RWPE2 (cell line): ENCODE measurements around the gene EHBP1.

Source experiments
- ATAC-seq: fragments of 200-7000 bp; cut with Tn5 transposase; 3 replicates; pipeline ENCODE4 v1.9.1; 2021; ENCODE audit warnings: low read depth
- DNase-seq: peaks from one replicate; pipeline ENCODE4 v3.0.0-alpha.2; 2020; ENCODE audit warnings: low spot score
- H3K27ac ChIP-seq: fragments of 450-650 bp; 2 replicates; pipeline ENCODE4 v1.5.1; 2017; ENCODE audit warnings: mild to moderate bottlenecking; ENCODE audit not compliant: poor library complexity, severe bottlenecking
- H3K27me3 ChIP-seq: fragments of 250-450 bp; sonication (Bioruptor Pico); 2 replicates; pipeline ENCODE4 v1.5.1; 2021; ENCODE audit warnings: mild to moderate bottlenecking, moderate library complexity; ENCODE audit not compliant: insufficient read depth, poor library complexity, severe bottlenecking
- H3K36me3 ChIP-seq: fragments of 250-450 bp; sonication (Bioruptor Pico); 2 replicates; pipeline ENCODE4 v1.5.1; 2020; ENCODE audit warnings: low read depth, mild to moderate bottlenecking, moderate library complexity
- H3K4me1 ChIP-seq: fragments of 250-450 bp; sonication (Bioruptor Pico); 2 replicates; pipeline ENCODE4 v1.5.1; 2021; ENCODE audit warnings: mild to moderate bottlenecking, moderate library complexity; ENCODE audit not compliant: insufficient read depth, poor library complexity, severe bottlenecking
- H3K4me3 ChIP-seq: fragments of 250-450 bp; sonication (Bioruptor Pico); 2 replicates; pipeline ENCODE4 v1.5.1; 2021; ENCODE audit warnings: mild to moderate bottlenecking, moderate library complexity; ENCODE audit not compliant: severe bottlenecking
- H3K9me3 ChIP-seq: fragments of 250-450 bp; sonication (Bioruptor Pico); 2 replicates; pipeline ENCODE4 v1.5.1; 2021; ENCODE audit warnings: mild to moderate bottlenecking, moderate library complexity; ENCODE audit not compliant: severe bottlenecking
- CTCF ChIP-seq: fragments of 450-650 bp; IDR thresholded peaks from one replicate; pipeline ENCODE4 v1.5.1; 2017; ENCODE audit warnings: mild to moderate bottlenecking, moderate library complexity; ENCODE audit not compliant: poor library complexity, severe bottlenecking

The EHBP1 gene

GRCh38 chr2:62660582-62661262, 44.8 kb upstream of the EHBP1 start:
- Histone ChIP-seq H3K4me3 (no peak overlapping the region), H3K36me3 (no peaks in the 10 kb centered on the region), H3K9me3 (no peaks in the 10 kb centered on the region), H3K27me3 (no peaks in the 10 kb centered on the region), H3K27ac (peak overlapping the region; percentile 94), H3K4me1 (peaks cover 42% of the 10 kb centered on the region)
- TF ChIP-seq CTCF: no peak
- DNase-seq (no peak), ATAC-seq (peak; percentile 86)

GRCh38 chr2:62661263-62661635, 44.3 kb upstream of the EHBP1 start:
- Histone ChIP-seq H3K4me3 (no peak overlapping the region), H3K4me1 (peaks cover 42% of the 10 kb centered on the region)

GRCh38 chr2:62662131-62662530, 43.4 kb upstream of the EHBP1 start:
- no peaks in the 10 kb centered on the region for H3K27me3 ChIP-seq
- TF ChIP-seq CTCF: no peak
- H3K36me3 ChIP-seq: no peaks in the 10 kb centered on the region
- no peak for ATAC-seq
- H3K4me1 ChIP-seq: peaks cover 42% of the 10 kb centered on the region
- H3K4me3 ChIP-seq: no peak overlapping the region
- peak overlapping the region; percentile 94 for H3K27ac ChIP-seq
- no peak for DNase-seq
- H3K9me3 ChIP-seq: no peaks in the 10 kb centered on the region

More at GRCh38 chr2:62661263-62661635, 44.3 kb upstream of the EHBP1 start:
- H3K36me3 ChIP-seq: no peaks in the 10 kb centered on the region
- TF ChIP-seq CTCF: no peak
- peak overlapping the region; percentile 94 for H3K27ac ChIP-seq
- no peak for DNase-seq
- H3K9me3 ChIP-seq: no peaks in the 10 kb centered on the region
- no peak; the same call in 2 of the 3 replicates for ATAC-seq
- H3K27me3 ChIP-seq: no peaks in the 10 kb centered on the region

GRCh38 chr2:62662554-62662953, 43.0 kb upstream of the EHBP1 start:
- Histone ChIP-seq H3K4me1 (peaks cover 42% of the 10 kb centered on the region), H3K4me3 (no peak overlapping the region)
- no peak for ATAC-seq

More at GRCh38 chr2:62662554-62662953, 43.0 kb upstream of the EHBP1 start:
- H3K36me3 ChIP-seq: no peaks in the 10 kb centered on the region
- H3K9me3 ChIP-seq: no peaks in the 10 kb centered on the region
- no peak for TF ChIP-seq CTCF
- no peaks in the 10 kb centered on the region for H3K27me3 ChIP-seq
- no peak for DNase-seq
- H3K27ac ChIP-seq: peak overlapping the region; percentile 94
